ENCODE results near the gene LY6G6C. TPM values are rescaled to one million over a fixed set of nuclear protein-coding genes. Genes with fewer than 3 reads are reported as not detected.

Gene LY6G6C
- total RNA-seq, 4 donors from 2014 or later, result 80.0 to 376 (median 338) TPM

DNA sequence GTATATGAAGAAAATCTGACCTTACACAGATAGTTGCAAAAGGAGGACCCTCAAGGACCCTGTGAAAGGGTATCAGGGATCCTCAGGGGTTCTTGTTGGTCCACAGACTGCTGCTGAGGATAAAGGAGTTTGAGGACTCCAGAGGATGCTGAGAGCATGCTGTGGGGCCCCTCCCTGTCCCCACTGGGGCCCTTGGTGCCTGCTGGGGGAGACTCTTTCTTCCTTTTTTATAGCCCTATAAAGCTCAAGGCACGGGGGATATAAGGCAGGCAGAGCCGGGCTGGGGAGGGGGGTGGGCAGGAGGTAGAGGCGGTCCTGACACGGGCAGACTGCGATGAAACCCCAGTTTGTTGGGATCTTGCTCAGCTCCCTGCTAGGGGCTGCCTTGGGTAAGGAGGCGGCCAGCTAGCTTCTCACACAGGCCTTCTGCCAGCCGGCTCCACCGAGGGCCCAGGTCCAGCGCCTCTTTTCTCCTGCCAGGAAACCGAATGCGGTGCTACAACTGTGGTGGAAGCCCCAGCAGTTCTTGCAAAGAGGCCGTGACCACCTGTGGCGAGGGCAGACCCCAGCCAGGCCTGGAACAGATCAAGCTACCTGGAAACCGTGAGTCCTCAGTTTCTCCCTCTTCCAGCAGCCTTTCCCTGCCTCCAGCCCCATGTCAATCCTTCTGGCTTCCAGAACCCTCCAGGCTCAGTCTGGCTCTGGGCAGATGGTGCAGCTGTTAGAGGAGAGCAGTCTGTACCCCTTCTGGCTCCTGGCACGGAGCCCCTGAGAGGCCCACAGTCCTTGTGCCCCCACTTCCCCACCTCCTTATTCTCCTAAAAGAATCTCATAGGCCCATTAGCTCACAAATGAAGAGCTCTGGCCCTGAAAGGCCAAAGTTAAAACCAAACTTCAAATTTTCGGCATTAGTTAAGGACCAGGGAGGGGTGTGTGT, 6.3 kb downstream of the LY6G6C start, which contains the start of gene LY6G6D:
TSS of gene LY6G6D (plus strand) at position 327 of the 937 bp plus-strand sequence. CDS start at position 335, 8 bp downstream.
- peak within 1 kb of the TSS; percentile 38 for H3K27ac ChIP-seq

DNA sequence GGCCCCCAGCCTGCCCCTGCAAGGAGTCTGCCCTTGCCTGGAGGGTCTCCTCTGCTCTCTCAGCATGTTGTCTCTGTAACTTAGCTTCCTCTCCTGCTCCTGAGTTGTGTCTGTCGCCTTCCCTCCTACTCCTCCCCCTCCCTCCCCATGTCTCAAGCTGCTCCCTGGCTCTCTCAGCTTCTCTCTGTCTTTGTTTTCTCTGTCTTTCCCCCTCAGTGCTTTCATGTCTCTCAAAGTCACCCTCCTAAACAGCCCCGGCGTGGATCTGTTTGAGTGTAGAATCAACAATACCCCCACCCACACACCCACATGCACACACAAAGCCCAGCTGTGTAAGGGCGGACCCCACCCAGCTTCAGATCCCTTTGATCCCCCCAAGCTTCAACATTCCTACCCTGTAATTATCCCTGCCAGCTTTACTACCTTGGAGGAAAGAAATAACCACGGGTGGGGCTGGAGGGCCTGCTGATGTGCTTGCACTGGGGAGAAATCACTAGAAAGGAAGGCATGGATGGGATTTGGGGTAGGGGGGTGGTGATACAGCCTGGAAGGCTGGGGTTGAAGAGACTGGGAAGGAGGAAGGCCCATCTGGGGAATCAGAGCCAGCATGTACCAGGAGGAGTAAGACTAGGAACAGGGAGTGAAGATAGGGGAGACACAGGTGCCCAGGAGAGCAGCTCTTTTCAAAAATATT, 7.4 kb downstream of the LY6G6C start:
- Histone ChIP-seq H3K27me3 (no peaks in the 10 kb centered on the region), H3K4me3 (no peak overlapping the region), H3K9me3 (no peaks in the 10 kb centered on the region), H3K36me3 (no peaks in the 10 kb centered on the region), H3K4me1 (peaks cover 77% of the 10 kb centered on the region), H3K27ac (peak overlapping the region; percentile 45)
- 38% methylated on average over 5 of the region's 5 CpGs for WGBS
- DNase-seq (ENCODE audit: low spot score in 2 of 2), result no peak
- no peak for TF ChIP-seq POLR2A (IDR thresholded peaks at IDR 0.05)
- TF ChIP-seq POLR2AphosphoS5 (IDR thresholded peaks at IDR 0.05), result no peak
- TF ChIP-seq CTCF (IDR thresholded peaks at IDR 0.05), result no peak
- no peak for TF ChIP-seq EP300 (IDR thresholded peaks at IDR 0.05)

More for the DNA sequence above, 6.3 kb downstream of the LY6G6C start, which contains the start of gene LY6G6D:
- Histone ChIP-seq H3K27me3 (no peaks in the 10 kb centered on the region), H3K4me1 (peaks cover 89% of the 10 kb centered on the region), H3K4me3 (no peak within 1 kb of the TSS), H3K9me3 (no peaks in the 10 kb centered on the region), H3K36me3 (no peaks in the 10 kb centered on the region)
- DNase-seq (ENCODE audit: low spot score in 2 of 2), result no peak
- WGBS, result 48% methylated on average over 9 of the region's 16 CpGs
- TF ChIP-seq EP300 (IDR thresholded peaks at IDR 0.05), result no peak
- no peak for TF ChIP-seq CTCF (IDR thresholded peaks at IDR 0.05)
- no peak for TF ChIP-seq POLR2A (IDR thresholded peaks at IDR 0.05)
- no peak for TF ChIP-seq POLR2AphosphoS5 (IDR thresholded peaks at IDR 0.05)

GRCh38 chr6:31713465-31713864, 8.1 kb downstream of the LY6G6C start:
- H3K4me1 ChIP-seq, result peaks cover 70% of the 10 kb centered on the region
- H3K36me3 ChIP-seq, result no peaks in the 10 kb centered on the region
- no peak overlapping the region for H3K4me3 ChIP-seq
- H3K27ac ChIP-seq, result peak overlapping the region; percentile 45
- WGBS, result 51% methylated on average over 4 of the region's 4 CpGs
- TF ChIP-seq POLR2A (IDR thresholded peaks at IDR 0.05) (no peak), POLR2AphosphoS5 (IDR thresholded peaks at IDR 0.05) (no peak), CTCF (IDR thresholded peaks at IDR 0.05) (no peak), EP300 (IDR thresholded peaks at IDR 0.05) (no peak)
- no peaks in the 10 kb centered on the region for H3K9me3 ChIP-seq
- DNase-seq (ENCODE audit: low spot score in 2 of 2), result no peak
- no peaks in the 10 kb centered on the region for H3K27me3 ChIP-seq

GRCh38 chr6:31712296-31712695, 9.2 kb downstream of the LY6G6C start:
- no peaks in the 10 kb centered on the region for H3K9me3 ChIP-seq

More at GRCh38 chr6:31712296-31712695, 9.2 kb downstream of the LY6G6C start:
- no peak overlapping the region for H3K4me3 ChIP-seq
- DNase-seq (ENCODE audit: low spot score in 2 of 2), result no peak
- WGBS, result 66% methylated on average over 8 of the region's 8 CpGs
- H3K4me1 ChIP-seq, result peaks cover 59% of the 10 kb centered on the region
- H3K36me3 ChIP-seq, result no peaks in the 10 kb centered on the region
- peak overlapping the region; percentile 9 for H3K27ac ChIP-seq
- TF ChIP-seq POLR2AphosphoS5 (IDR thresholded peaks at IDR 0.05), result no peak
- TF ChIP-seq CTCF (IDR thresholded peaks at IDR 0.05), result peak in 1 of 2 donors; percentile 44
- no peaks in the 10 kb centered on the region for H3K27me3 ChIP-seq
